ENCODE results near the gene HOXB1. TPM values are rescaled to one million over a fixed set of nuclear protein-coding genes. Genes with fewer than 3 reads are reported as not detected.

The HOXB1 gene
- total RNA-seq, 4 donors from 2014 or later: 0.19 TPM; not detected in 3

- WGBS, 2 donors: 67 to 83% methylated on average over 2 of the region's 2 CpGs
- H3K27ac ChIP-seq: no peak overlapping the region
- H3K36me3 ChIP-seq: no peaks in the 10 kb centered on the region
- DNase-seq: no peak
- intact Hi-C loops (cut with DNase I): no loop called here
- H3K4me3 ChIP-seq: no peak overlapping the region
- H3K4me1 ChIP-seq: peaks cover 0 to 4% (median 0%) of the 10 kb centered on the region in 3 donors
- no peak for TF ChIP-seq POLR2A (IDR thresholded peaks at IDR 0.05)
- TF ChIP-seq CTCF (IDR thresholded peaks at IDR 0.05): no peak
- H3K9me3 ChIP-seq: no peaks in the 10 kb centered on the region
- H3K27me3 ChIP-seq: peaks cover 0 to 74% (median 2%) of the 10 kb centered on the region in 4 donors
These were observed 28.5 kb downstream of the HOXB1 start for GRCh38 chr17:48502312-48502711.

GRCh38 chr17:48500435-48501426 is 30.1 kb downstream of the HOXB1 start:
- no peaks in the 10 kb centered on the region for H3K36me3 ChIP-seq
- TF ChIP-seq POLR2A (IDR thresholded peaks at IDR 0.05) (no peak), CTCF (IDR thresholded peaks at IDR 0.05) (no peak)
- no peaks in the 10 kb centered on the region for H3K4me1 ChIP-seq
- H3K4me3 ChIP-seq: no peak overlapping the region
- no peak for DNase-seq
- peaks cover 0 to 72% (median 2%) of the 10 kb centered on the region in 4 donors for H3K27me3 ChIP-seq
- whole genome bisulfite sequencing, 2 donors: 53 to 71% methylated on average over 10 to 12 of the region's 12 CpGs
- H3K27ac ChIP-seq: no peak overlapping the region
- intact Hi-C loops (cut with DNase I): no loop called here
- H3K9me3 ChIP-seq: no peaks in the 10 kb centered on the region

GRCh38 chr17:48499735-48500434 is 30.9 kb downstream of the HOXB1 start:
- no peak overlapping the region for H3K4me3 ChIP-seq

GRCh38 chr17:48499248-48499647 is 31.6 kb downstream of the HOXB1 start:
- TF ChIP-seq CTCF (IDR thresholded peaks at IDR 0.05) (no peak), POLR2A (IDR thresholded peaks at IDR 0.05) (no peak)
- H3K27me3 ChIP-seq: peaks cover 0 to 70% (median 2%) of the 10 kb centered on the region in 4 donors
- no peak overlapping the region for H3K27ac ChIP-seq
- H3K4me1 ChIP-seq: peaks cover 0 to 5% (median 0%) of the 10 kb centered on the region in 3 donors
- no peak for DNase-seq
- WGBS, 2 donors: 94 to 95% methylated on average over 3 of the region's 3 CpGs
- intact Hi-C loops (cut with DNase I): no loop called here
- H3K36me3 ChIP-seq: no peaks in the 10 kb centered on the region
- no peaks in the 10 kb centered on the region for H3K9me3 ChIP-seq
- H3K4me3 ChIP-seq: no peak overlapping the region

More at GRCh38 chr17:48499735-48500434, 30.9 kb downstream of the HOXB1 start:
- no peak overlapping the region for H3K27ac ChIP-seq
- 71 to 77% methylated on average over 3 of the region's 5 CpGs for WGBS, 2 donors
- intact Hi-C loops (cut with DNase I): no loop called here
- no peaks in the 10 kb centered on the region for H3K9me3 ChIP-seq
- H3K4me1 ChIP-seq: no peaks in the 10 kb centered on the region
- H3K36me3 ChIP-seq: no peaks in the 10 kb centered on the region
- H3K27me3 ChIP-seq: peaks cover 0 to 75% (median 2%) of the 10 kb centered on the region in 4 donors
- no peak for DNase-seq
- TF ChIP-seq CTCF (IDR thresholded peaks at IDR 0.05) (no peak), POLR2A (IDR thresholded peaks at IDR 0.05) (no peak)
